K562 (cell line): Measurements from ENCODE around the gene SELENOK. TPM values are rescaled to one million over a fixed set of nuclear protein-coding genes. Genes with fewer than 3 reads are reported as not detected.

Experiments
- ETS1 ChIP-seq: conservative IDR thresholded peaks from 2 replicates; pipeline ENCODE4 v1.6.1; 2011; ENCODE audit warnings: low read depth, mild to moderate bottlenecking, low read length; ENCODE audit not compliant: control insufficient read depth
- NFRKB ChIP-seq: fragments of 450-650 bp; IDR thresholded peaks from 2 replicates; pipeline ENCODE4 v1.6.1; 2016; ENCODE audit warnings: low read depth
- SAP30 ChIP-seq: fragments of 200-600 bp; sonication (generic); IDR thresholded peaks from 2 replicates; pipeline ENCODE4 v1.6.1; 2012; ENCODE audit warnings: borderline replicate concordance, low read depth, mild to moderate bottlenecking, moderate library complexity, low read length, control low read depth, inconsistent platforms; ENCODE audit not compliant: insufficient read depth, poor library complexity, severe bottlenecking
- TAF9B ChIP-seq: fragments of 450-650 bp; IDR thresholded peaks from 2 replicates; pipeline ENCODE4 v1.6.1; 2018; ENCODE audit warnings: mild to moderate bottlenecking; ENCODE audit not compliant: partially characterized antibody
- ZBTB11 ChIP-seq, 3 experiments: fragments of 200-800 bp in 1 of 3; fragments of 250-450 bp in 1 of 3; fragments of 450-650 bp in 1 of 3; sonication (Bioruptor Pico) in 1 of 3; sonication (Bioruptor generic) in 1 of 3; formaldehyde crosslinking in 1 of 3; IDR thresholded peaks; 2 replicates each; pipeline versions ENCODE4 v1.6.1 to v1.8.0; 2016 to 2022; ENCODE audit warnings: mild to moderate bottlenecking in 2 of 3, missing genetic modification characterization in 2 of 3, missing compliant biosample characterization in 1 of 3, moderate library complexity in 1 of 3
- polyA plus RNA-seq, 8 experiments: library from polyadenylated mRNA; depleted of rRNA in 4 of 8; stranded (reverse) in 5 of 8; unstranded in 3 of 8; fragments of >200 nt; fragmentation: Nextera tagmentation in 2 of 8; fragmentation: Illumina TruSeq in 1 of 8; extraction: Ambion mirVana in 2 of 8; extraction: Trizol in 1 of 8; gene quantifications; 2 replicates each; pipeline versions ENCODE4 v1.2.1 to v1.2.3, GENCODE V29; 2011 to 2014; ENCODE audit warnings: inconsistent platforms in 1 of 8, missing spikeins in 1 of 8
- total RNA-seq, 7 experiments: library from RNA; depleted of rRNA in 6 of 7; stranded (reverse); fragments of >200 nt in 6 of 7; fragmentation: Illumina TruSeq in 2 of 7; extraction: Trizol in 2 of 7; gene quantifications; 2 replicates each; pipeline versions ENCODE4 v1.2.1 to v1.2.3, GENCODE V29; 2011 to 2021; ENCODE audit warnings: low replicate concordance in 1 of 7
- TF ChIP-seq, protein P1 (sequence below): fragments of 450-650 bp; IDR thresholded peaks from 2 replicates; pipeline ENCODE4 v1.6.1; 2016; ENCODE audit warnings: low read depth
- TF ChIP-seq, protein P2 (sequence below): fragments of 250-450 bp; sonication (Bioruptor Pico); IDR thresholded peaks from 2 replicates; pipeline ENCODE4 v1.8.0; 2021; ENCODE audit warnings: mild to moderate bottlenecking, moderate library complexity
- TF ChIP-seq, protein P3 (sequence below): fragments of 250-450 bp; sonication (Bioruptor Pico); IDR thresholded peaks from 2 replicates; pipeline ENCODE4 v1.5.0; 2020; ENCODE audit warnings: mild to moderate bottlenecking

SELENOK gene
- total and polyA plus RNA-seq, 9 of the 15 experiments (the other 6 are each of a cell fraction or from before 2014, with no cell fraction given) = 18.3 to 164 (median 34.8) TPM

DNA sequence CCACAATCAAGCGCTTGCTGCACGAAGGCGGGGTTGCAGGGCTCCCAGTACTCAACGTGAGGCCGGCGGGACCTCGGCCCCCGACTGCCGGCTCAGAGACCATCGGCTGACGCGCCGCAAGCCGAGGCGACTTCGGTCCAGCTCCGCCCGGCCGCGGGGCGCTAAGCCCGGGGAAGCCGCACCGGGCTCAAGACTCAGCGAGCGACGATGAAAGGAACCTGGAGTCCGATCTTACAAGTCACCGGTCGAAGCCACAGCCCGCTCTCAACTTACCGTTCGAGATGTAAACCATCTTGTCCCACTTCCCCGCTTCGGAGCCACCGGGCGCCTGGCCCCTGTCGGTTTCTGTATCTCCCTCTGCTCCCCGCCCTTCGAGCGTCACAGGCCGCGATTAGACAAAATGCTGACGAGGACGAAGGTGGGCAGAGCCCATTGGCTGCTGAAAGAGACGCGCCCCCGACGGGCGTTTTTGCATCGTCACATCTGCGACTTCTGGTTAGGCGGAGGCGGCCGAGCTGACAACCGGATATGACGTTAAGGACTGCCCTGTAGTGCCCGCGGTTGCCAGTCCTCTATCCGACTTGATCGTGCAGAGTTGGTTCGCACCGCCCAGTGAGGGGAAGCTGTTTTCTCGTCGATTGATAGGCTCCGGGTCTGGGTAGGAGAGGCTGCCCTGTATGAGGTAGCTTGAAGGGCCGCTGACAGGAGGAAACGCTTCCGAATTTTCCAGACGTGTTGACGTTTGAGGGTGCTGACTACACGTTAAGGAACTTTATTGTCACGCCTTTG is at the start of gene SELENOK (continued):
- TF ChIP-seq, protein P1, sequence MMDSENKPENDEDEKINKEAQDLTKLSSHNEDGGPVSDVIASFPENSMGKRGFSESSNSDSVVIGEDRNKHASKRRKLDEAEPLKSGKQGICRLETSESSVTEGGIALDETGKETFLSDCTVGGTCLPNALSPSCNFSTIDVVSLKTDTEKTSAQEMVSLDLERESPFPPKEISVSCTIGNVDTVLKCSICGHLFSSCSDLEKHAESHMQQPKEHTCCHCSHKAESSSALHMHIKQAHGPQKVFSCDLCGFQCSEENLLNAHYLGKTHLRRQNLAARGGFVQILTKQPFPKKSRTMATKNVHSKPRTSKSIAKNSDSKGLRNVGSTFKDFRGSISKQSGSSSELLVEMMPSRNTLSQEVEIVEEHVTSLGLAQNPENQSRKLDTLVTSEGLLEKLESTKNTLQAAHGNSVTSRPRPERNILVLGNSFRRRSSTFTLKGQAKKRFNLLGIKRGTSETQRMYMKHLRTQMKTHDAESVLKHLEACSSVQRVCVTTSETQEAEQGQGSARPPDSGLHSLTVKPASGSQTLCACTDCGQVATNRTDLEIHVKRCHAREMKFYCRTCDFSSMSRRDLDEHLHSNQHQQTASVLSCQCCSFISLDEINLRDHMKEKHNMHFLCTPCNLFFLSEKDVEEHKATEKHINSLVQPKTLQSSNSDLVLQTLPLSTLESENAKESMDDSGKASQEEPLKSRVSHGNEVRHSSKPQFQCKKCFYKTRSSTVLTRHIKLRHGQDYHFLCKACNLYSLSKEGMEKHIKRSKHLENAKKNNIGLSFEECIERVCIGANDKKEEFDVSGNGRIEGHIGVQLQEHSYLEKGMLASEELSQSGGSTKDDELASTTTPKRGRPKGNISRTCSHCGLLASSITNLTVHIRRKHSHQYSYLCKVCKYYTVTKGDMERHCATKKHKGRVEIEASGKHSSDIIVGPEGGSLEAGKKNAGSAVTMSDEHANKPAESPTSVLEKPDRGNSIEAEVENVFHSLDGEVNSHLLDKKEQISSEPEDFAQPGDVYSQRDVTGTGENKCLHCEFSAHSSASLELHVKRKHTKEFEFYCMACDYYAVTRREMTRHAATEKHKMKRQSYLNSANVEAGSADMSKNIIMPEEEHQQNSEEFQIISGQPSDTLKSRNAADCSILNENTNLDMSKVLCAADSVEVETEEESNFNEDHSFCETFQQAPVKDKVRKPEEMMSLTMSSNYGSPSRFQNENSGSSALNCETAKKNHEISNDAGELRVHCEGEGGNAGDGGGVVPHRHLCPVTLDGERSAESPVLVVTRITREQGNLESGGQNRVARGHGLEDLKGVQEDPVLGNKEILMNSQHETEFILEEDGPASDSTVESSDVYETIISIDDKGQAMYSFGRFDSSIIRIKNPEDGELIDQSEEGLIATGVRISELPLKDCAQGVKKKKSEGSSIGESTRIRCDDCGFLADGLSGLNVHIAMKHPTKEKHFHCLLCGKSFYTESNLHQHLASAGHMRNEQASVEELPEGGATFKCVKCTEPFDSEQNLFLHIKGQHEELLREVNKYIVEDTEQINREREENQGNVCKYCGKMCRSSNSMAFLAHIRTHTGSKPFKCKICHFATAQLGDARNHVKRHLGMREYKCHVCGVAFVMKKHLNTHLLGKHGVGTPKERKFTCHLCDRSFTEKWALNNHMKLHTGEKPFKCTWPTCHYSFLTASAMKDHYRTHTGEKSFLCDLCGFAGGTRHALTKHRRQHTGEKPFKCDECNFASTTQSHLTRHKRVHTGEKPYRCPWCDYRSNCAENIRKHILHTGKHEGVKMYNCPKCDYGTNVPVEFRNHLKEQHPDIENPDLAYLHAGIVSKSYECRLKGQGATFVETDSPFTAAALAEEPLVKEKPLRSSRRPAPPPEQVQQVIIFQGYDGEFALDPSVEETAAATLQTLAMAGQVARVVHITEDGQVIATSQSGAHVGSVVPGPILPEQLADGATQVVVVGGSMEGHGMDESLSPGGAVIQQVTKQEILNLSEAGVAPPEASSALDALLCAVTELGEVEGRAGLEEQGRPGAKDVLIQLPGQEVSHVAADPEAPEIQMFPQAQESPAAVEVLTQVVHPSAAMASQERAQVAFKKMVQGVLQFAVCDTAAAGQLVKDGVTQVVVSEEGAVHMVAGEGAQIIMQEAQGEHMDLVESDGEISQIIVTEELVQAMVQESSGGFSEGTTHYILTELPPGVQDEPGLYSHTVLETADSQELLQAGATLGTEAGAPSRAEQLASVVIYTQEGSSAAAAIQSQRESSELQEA = peak; percentile 85
- 0 out of 2 replicates have a peak, but pooled peaks have one; percentile 57 for TF ChIP-seq ETS1
- peak; percentile 20 for TF ChIP-seq SAP30
- peak in 2 of 3 experiments; percentile 51 to 89; a peak in 3 of 6 replicates for TF ChIP-seq ZBTB11 (CRISPR knock-in tag; IDR thresholded peaks at IDR 0.05)
- TF ChIP-seq TAF9B = peak; percentile 67
- TF ChIP-seq, protein P2, sequence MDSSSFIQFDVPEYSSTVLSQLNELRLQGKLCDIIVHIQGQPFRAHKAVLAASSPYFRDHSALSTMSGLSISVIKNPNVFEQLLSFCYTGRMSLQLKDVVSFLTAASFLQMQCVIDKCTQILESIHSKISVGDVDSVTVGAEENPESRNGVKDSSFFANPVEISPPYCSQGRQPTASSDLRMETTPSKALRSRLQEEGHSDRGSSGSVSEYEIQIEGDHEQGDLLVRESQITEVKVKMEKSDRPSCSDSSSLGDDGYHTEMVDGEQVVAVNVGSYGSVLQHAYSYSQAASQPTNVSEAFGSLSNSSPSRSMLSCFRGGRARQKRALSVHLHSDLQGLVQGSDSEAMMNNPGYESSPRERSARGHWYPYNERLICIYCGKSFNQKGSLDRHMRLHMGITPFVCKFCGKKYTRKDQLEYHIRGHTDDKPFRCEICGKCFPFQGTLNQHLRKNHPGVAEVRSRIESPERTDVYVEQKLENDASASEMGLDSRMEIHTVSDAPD = no peak
- TF ChIP-seq, protein P3, sequence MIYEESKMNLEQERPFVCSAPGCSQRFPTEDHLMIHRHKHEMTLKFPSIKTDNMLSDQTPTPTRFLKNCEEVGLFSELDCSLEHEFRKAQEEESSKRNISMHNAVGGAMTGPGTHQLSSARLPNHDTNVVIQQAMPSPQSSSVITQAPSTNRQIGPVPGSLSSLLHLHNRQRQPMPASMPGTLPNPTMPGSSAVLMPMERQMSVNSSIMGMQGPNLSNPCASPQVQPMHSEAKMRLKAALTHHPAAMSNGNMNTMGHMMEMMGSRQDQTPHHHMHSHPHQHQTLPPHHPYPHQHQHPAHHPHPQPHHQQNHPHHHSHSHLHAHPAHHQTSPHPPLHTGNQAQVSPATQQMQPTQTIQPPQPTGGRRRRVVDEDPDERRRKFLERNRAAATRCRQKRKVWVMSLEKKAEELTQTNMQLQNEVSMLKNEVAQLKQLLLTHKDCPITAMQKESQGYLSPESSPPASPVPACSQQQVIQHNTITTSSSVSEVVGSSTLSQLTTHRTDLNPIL (CRISPR knock-in tag) = no peak
- TF ChIP-seq NFRKB = 0 out of 2 replicates have a peak, but pooled peaks have one; percentile 43
